Thymus (tissue), 11 donors: ENCODE data around the gene AIFM2. TPM values are rescaled to one million over a fixed set of nuclear protein-coding genes. Genes with fewer than 3 reads are reported as not detected.
"Not testable (repeated sequence)": the region's sequence is repeated elsewhere in the genome, so short reads cannot be mapped to it uniquely, and the experiment has no call there.

Experiments
- DNase-seq, 9 donors: peaks; one replicate each; pipeline ENCODE4 v3.0.0-alpha.2; 2013; ENCODE audit warnings: low spot score in 9 of 9, low read depth in 6 of 9, missing footprints in 1 of 9
- H3K27ac ChIP-seq, 2 donors: one replicate each; pipeline ENCODE4 v1.5.1; 2013; ENCODE audit warnings: control low read depth in 1 of 2, low read depth in 1 of 2, low read length in 1 of 2, mild to moderate bottlenecking in 1 of 2, moderate library complexity in 1 of 2
- H3K27me3 ChIP-seq, 2 donors: one replicate each; pipeline ENCODE4 v1.5.1; 2013; ENCODE audit warnings: low read length in 1 of 2; ENCODE audit not compliant: control insufficient read depth in 2 of 2, insufficient read depth in 1 of 2
- H3K36me3 ChIP-seq, 2 donors: one replicate each; pipeline ENCODE4 v1.5.1; 2013; ENCODE audit warnings: low read length in 1 of 2, mild to moderate bottlenecking in 1 of 2, moderate library complexity in 1 of 2; ENCODE audit not compliant: control insufficient read depth in 2 of 2, insufficient read depth in 2 of 2
- H3K4me1 ChIP-seq, 2 donors: one replicate each; pipeline ENCODE4 v1.5.1; 2013; ENCODE audit warnings: low read length in 2 of 2; ENCODE audit not compliant: control insufficient read depth in 2 of 2, insufficient read depth in 2 of 2
- H3K4me3 ChIP-seq, 2 donors: one replicate each; pipeline ENCODE4 v1.5.1; 2013; ENCODE audit warnings: low read length in 2 of 2, control low read depth in 1 of 2, mild to moderate bottlenecking in 1 of 2
- H3K9me3 ChIP-seq, 2 donors: one replicate each; pipeline ENCODE4 v1.5.1; 2013; ENCODE audit warnings: low read length in 1 of 2, mild to moderate bottlenecking in 1 of 2; ENCODE audit not compliant: control insufficient read depth in 2 of 2, insufficient read depth in 1 of 2
- WGBS: extraction: QIAGEN DNeasy Blood & Tissue Kit; methylation state at CpG from one replicate; pipeline ENCODE4 v1.1.7; 2013; 5-methylcytosine and 5-hydroxymethylcytosine counted together
- polyA plus RNA-seq: library from polyadenylated mRNA; stranded (reverse); fragments of 200-250 nt; gene quantifications from one replicate; pipeline ENCODE4 v1.2.3, GENCODE V29; 2013
- total RNA-seq: library from RNA; stranded (reverse); fragments of 120-200 nt; gene quantifications from one replicate; pipeline ENCODE4 v1.2.4, GENCODE V29; 2013
- donor health status: healthy.

Gene AIFM2
- total and polyA plus RNA-seq, 2 donors: 1.5 to 7.5 TPM

GRCh38 chr10:70111496-70111895 lies 21.1 kb downstream of the AIFM2 start:
- DNase-seq: no peak
- WGBS: 97% methylated on average over 22 of the region's 22 CpGs

DNA sequence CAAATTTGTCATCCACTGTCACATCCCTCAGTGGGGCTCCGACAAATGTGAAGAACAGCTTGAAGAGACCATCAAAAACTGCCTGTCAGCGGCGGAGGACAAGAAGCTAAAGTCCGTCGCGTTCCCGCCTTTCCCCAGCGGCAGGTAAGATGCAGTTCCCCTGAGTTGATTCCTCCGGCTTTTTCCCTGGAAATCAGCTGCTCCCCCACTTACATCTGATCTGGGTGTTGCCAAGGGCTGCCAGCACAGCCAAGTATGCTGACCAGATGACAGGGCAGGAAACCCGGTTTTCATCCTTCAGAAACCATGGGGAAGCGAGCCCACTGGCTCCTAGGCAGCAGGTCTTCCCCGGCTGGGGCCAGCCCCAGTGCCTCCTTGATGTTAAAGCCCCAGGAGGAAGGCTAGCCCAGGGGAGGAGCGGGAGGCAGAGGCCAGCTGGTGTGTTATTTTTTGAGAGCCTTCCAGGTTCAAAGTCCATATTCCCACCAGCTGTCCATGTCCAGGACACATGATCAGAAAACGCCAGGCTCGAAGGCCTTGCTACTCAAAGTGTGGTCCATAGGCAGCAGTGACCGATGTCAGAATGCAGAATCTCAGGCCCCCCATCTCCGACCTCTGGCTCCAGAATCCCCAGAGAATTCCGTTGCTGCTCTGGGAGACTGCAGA lies 23.4 kb downstream of the AIFM2 start:
- Histone ChIP-seq H3K4me1 (no peaks in the 10 kb centered on the region), H3K9me3 (no peaks in the 10 kb centered on the region), H3K36me3 (no peaks in the 10 kb centered on the region), H3K27me3 (no peaks in the 10 kb centered on the region), H3K4me3 (no peak overlapping the region), H3K27ac (no peak overlapping the region)
- 99% methylated on average over 18 of the region's 18 CpGs for WGBS
- no peak for DNase-seq

More at GRCh38 chr10:70111496-70111895, 21.1 kb downstream of the AIFM2 start:
- H3K36me3 ChIP-seq: no peaks in the 10 kb centered on the region
- H3K4me1 ChIP-seq: no peaks in the 10 kb centered on the region
- no peaks in the 10 kb centered on the region for H3K27me3 ChIP-seq
- H3K27ac ChIP-seq: no peak overlapping the region
- no peaks in the 10 kb centered on the region for H3K9me3 ChIP-seq
- no peak overlapping the region for H3K4me3 ChIP-seq

GRCh38 chr10:70106958-70107791 lies 25.4 kb downstream of the AIFM2 start:
- H3K27me3 ChIP-seq: no peaks in the 10 kb centered on the region
- H3K4me1 ChIP-seq: no peaks in the 10 kb centered on the region
- H3K36me3 ChIP-seq: no peaks in the 10 kb centered on the region
- WGBS: 92% methylated on average over 22 of the region's 22 CpGs
- no peaks in the 10 kb centered on the region for H3K9me3 ChIP-seq
- no peak overlapping the region for H3K4me3 ChIP-seq
- H3K27ac ChIP-seq: no peak overlapping the region
- no peak for DNase-seq

GRCh38 chr10:70101668-70102067 lies 31.0 kb downstream of the AIFM2 start:
- no peak overlapping the region for H3K4me3 ChIP-seq
- 79% methylated on average over 3 of the region's 3 CpGs for WGBS
- no peaks in the 10 kb centered on the region for H3K9me3 ChIP-seq
- no peaks in the 10 kb centered on the region for H3K36me3 ChIP-seq
- H3K27ac ChIP-seq: no peak overlapping the region
- H3K27me3 ChIP-seq: no peaks in the 10 kb centered on the region
- no peaks in the 10 kb centered on the region for H3K4me1 ChIP-seq
- DNase-seq: no peak

- not testable (repeated sequence) for H3K4me1 ChIP-seq, H3K4me3 ChIP-seq, H3K27me3 ChIP-seq, H3K9me3 ChIP-seq, H3K36me3 ChIP-seq, DNase-seq, H3K27ac ChIP-seq
- WGBS: 82% methylated on average over 11 of the region's 11 CpGs
Measured at GRCh38 chr10:70101068-70101562, 31.5 kb downstream of the AIFM2 start.

- peaks cover 0 to 3% of the 10 kb centered on the region in 2 donors for H3K4me1 ChIP-seq
- no peaks in the 10 kb centered on the region for H3K27me3 ChIP-seq
- no peak overlapping the region for H3K27ac ChIP-seq
- WGBS: 97% methylated on average over 3 of the region's 3 CpGs
- H3K9me3 ChIP-seq: no peaks in the 10 kb centered on the region
- no peaks in the 10 kb centered on the region for H3K36me3 ChIP-seq
- no peak overlapping the region for H3K4me3 ChIP-seq
- DNase-seq: no peak
Measured at GRCh38 chr10:70098271-70098670, 34.4 kb downstream of the AIFM2 start.

- Histone ChIP-seq H3K4me1 (peaks cover 0 to 5% of the 10 kb centered on the region in 2 donors), H3K9me3 (no peaks in the 10 kb centered on the region), H3K27ac (no peak overlapping the region), H3K36me3 (no peaks in the 10 kb centered on the region), H3K27me3 (no peaks in the 10 kb centered on the region), H3K4me3 (no peak overlapping the region)
- DNase-seq: no peak
Measured at GRCh38 chr10:70097459-70097858, 35.2 kb downstream of the AIFM2 start.

DNA sequence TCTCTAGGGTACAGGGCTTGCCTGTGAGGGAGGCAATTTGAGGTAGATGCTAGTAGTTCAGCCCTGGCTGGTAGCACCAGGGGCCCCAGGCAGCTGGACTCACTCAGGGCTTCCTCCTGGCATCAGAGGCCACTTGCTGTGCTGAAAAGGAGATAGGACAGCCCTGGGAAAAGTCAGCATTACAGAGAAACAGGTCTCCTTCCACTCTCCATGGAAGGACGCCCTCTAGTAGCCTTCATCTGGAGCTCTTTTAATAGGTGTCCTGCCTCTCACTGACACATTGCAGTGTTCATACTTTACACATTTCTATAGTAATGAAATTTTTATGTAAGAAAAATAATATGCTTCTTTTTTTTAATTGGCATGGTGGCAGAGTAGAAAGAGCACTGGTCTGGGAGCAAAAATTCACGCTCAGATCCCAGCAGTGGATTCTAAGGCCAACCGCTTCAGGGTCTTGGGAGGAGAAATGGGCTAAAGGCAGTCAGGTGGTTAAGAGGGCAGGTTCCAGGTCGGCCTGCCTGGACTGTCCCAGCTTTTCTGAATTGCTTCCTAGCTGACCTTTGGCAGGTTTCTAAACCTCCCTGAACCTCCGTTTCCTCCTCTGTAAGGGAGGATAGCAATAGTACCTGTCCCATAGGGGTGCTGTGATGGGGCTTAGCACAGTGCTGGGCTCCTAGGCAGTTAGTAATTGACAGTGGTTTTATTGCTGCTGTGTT lies 35.8 kb downstream of the AIFM2 start:
- Histone ChIP-seq H3K27me3 (no peaks in the 10 kb centered on the region), H3K4me1 (peaks cover 0 to 5% of the 10 kb centered on the region in 2 donors), H3K36me3 (no peaks in the 10 kb centered on the region), H3K4me3 (no peak overlapping the region), H3K27ac (no peak overlapping the region), H3K9me3 (no peaks in the 10 kb centered on the region)
- no peak for DNase-seq
- WGBS: 97% methylated on average over 5 of the region's 5 CpGs
